ACHN (cell line): ENCODE data around the gene SH3PXD2A.
A peak's percentile ranks its signal among the peaks of the same experiment; 100 is the strongest.
"Not testable (repeated sequence)": the region's sequence is repeated elsewhere in the genome, so short reads cannot be mapped to it uniquely, and the experiment has no call there.

Experiments
- DNase-seq: peaks from one replicate; pipeline ENCODE4 v3.0.0-alpha.2; 2015
- in situ Hi-C: cut with HindIII; loops from 2 replicates; pipeline ENCODE4 v1.10.0; 2017; ENCODE audit warnings: low sequenced_read_pairs, low pct_ligation_motif_present, low pct_unique_long_range_greater_than_20kb

SH3PXD2A gene

GRCh38 chr10:103853428-103854264, 1.7 kb downstream of the SH3PXD2A start:
- no peak for DNase-seq
- in situ Hi-C loops = loop anchor here (25.0 kb wide), 1 partner anchor 141 kb away; no protein-coding TSS in a partner anchor

GRCh38 chr10:103852856-103853255, 2.5 kb downstream of the SH3PXD2A start:
- in situ Hi-C loops = loop anchor here (25.0 kb wide), 1 partner anchor 141 kb away; no protein-coding TSS in a partner anchor
- no peak for DNase-seq

DNA sequence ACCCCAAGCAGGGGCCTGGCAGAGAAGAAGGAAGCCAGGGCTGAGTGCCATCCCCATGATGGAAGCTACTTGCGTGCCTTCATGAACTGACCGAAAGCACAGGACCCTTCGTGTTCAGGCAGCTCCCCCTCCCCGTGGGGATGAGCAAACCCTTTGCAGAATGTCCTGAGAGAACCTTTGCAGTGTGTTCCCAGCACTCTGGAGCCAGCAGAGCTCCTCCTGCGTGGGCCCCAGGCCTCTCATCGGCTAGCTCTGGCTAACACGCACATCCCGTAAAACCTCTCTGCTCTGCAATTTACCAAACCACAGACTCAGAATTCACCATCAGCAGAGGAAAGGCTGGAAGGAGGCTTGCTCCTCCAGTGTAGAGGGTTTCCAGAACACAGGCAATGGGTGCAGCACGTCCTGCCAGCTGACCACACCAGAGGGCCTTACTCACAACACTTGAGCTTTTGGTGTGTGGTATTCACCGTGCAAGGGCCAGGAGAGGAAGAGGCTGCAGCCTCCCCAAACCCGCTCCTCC, 3.1 kb downstream of the SH3PXD2A start:
- in situ Hi-C loops = loop anchor here (25.0 kb wide), 1 partner anchor 140 kb away; no protein-coding TSS in a partner anchor

DNA sequence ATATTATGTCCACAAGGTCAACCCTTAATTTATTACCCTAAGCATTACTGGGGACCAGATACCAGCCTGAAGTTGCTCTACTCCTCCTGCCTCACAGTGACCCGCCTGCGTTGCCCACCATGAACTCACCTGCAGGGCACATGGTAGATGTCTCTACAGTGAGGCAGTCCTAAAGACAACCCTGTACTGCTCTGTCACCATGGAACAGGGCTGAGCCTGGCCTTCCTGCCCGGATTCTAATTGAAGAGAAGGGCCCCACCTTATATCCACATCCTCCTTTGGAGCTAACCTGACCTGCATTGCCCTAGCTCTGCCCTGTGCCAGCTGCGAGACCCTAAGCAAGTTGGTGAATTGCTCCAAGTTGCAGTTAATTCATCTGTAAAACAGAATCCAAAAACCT, 4.1 kb downstream of the SH3PXD2A start:
- in situ Hi-C loops = loop anchor here (25.0 kb wide), 1 partner anchor 139 kb away; no protein-coding TSS in a partner anchor
- DNase-seq = no peak

More for the DNA sequence above, 3.1 kb downstream of the SH3PXD2A start:
- DNase-seq = no peak

GRCh38 chr10:103850572-103850895, 4.8 kb downstream of the SH3PXD2A start:
- in situ Hi-C loops = loop anchor here (25.0 kb wide), 1 partner anchor 138 kb away; no protein-coding TSS in a partner anchor
- DNase-seq = no peak

DNA sequence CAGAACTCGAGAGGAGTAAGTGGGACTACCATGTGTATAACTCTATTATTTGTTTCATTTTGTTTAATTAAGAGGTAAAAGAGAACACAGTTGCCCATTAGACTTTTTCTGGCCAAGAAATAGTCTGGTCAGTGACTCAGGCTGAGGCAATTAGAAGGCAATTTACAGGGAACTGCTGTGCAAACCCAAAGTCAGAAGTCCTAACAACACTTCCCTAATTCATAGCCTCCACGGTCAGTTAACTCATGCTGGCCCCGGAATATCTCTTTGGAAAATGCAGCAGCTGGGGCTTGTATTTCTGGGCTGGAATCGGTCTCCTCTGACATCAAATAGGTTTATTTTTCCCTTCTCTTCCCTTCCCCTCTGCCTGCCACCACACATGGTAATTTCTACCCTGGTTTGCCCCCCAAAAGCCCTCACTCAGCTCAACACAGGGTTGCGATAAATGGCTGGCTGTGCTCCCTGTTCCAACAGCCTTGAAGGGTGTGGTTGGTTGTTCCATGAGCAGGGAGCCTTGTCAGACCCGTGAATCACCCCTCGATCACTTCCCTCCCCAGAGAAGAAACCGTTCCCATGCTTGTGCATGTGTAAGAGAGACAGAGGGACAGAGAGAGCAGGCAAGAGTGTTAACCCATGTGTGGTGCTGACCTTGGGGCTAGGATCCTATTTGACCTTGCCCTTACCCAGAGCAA, 5.3 kb downstream of the SH3PXD2A start:
- in situ Hi-C loops = loop anchor here (25.0 kb wide), 1 partner anchor 138 kb away; no protein-coding TSS in a partner anchor
- peak; percentile 28 for DNase-seq

DNA sequence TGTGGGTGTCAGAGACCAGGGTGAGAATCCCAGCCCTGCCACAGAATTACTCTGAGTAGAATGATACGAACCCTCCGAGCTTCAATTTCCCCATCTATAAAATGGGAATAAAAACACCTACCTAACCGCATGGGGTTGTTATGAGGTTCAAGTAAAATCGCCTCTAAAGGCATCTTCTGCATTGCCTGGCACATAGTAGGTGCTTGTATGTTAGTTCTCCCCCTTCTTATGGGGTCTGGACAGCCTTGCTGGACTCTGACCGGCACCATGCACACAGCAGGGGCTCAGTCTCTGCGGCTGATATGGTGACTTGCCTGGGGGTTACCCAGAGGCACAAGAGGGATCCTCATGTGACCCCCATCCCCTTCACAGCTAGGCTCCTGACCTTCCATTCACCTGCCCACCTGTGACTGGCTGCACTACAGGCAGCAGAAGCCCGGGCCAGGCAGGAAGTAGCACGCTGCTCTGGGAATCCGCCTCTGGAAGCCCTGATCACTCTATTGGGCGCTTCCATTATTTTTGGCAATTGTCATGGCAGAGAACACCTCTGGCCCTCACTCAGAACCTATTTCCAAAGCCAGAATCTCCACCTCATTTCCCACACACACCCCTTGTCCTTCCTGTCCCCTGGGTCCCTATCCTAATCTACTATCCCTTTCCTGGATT, 6.0 kb downstream of the SH3PXD2A start:
- in situ Hi-C loops = no loop called here

GRCh38 chr10:103847909-103848468, 7.4 kb downstream of the SH3PXD2A start:
- in situ Hi-C loops = no loop called here
- no peak for DNase-seq

More for the DNA sequence above, 6.0 kb downstream of the SH3PXD2A start:
- no peak for DNase-seq

DNA sequence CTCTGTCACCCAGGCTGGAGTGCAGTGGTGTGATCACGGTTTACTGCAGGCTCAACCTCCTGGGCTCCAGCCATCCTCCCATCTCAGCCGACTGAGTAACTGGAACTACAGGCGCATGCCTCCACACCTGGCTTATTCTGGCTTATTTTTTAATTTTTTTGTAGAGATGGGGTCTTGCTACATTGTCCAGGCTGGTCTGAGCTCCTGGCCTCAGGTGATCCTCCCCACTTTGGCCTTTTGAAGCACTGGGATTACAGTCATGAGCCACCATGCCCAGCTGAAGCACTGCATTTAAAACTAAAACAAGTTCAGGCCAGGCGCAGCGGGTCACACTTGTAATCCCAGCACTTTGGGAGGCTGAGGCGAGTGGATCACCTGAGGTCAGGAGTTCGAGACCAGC, 8.0 kb downstream of the SH3PXD2A start:
- in situ Hi-C loops = no loop called here
- no peak for DNase-seq

- DNase-seq = no peak
Measured at GRCh38 chr10:103845972-103846371, 9.4 kb downstream of the SH3PXD2A start.

DNA sequence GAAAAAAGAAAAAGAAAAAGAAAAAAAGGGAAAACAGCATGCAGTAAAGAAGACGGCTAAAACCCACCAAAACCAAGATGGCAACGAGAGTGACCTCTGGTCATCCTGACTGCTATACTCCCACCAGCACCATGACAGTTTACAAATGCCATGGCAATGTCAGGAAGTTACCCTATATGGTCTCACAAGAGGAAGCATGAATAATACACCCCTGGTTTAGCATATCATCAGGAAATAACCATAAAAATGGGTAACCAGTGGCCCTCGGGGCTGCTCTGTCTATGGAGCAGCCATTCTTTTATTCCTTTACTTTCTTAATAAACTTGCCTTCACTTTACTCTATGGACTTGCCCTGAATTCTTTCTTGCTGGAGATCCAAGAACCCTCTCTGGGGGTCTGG, 10.0 kb downstream of the SH3PXD2A start:
- in situ Hi-C loops, DNase-seq: not testable (repeated sequence)

More at GRCh38 chr10:103845972-103846371, 9.4 kb downstream of the SH3PXD2A start:
- in situ Hi-C loops = no loop called here

GRCh38 chr10:103843854-103844570, 11.4 kb downstream of the SH3PXD2A start:
- in situ Hi-C loops = no loop called here
- DNase-seq = no peak

DNA sequence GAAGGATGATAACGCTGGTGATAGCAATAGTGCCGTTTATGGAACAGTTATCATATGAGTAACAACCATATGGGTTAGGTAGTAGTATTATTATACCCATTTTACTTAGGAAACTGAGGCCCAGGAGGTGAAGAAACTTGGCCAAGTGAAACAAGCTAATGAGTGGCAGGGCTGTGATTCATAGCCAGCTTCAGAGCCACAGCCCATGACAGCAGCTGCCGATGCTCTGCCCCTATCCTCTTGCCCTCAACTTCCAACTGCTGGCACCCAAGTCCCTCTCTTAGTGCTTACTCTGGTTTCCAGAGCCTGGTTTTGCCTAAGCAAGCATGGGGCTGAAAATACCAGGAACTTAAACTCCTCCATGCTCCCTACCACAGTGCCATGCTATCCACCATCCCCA, 12.3 kb downstream of the SH3PXD2A start:
- in situ Hi-C loops = no loop called here
- no peak for DNase-seq

DNA sequence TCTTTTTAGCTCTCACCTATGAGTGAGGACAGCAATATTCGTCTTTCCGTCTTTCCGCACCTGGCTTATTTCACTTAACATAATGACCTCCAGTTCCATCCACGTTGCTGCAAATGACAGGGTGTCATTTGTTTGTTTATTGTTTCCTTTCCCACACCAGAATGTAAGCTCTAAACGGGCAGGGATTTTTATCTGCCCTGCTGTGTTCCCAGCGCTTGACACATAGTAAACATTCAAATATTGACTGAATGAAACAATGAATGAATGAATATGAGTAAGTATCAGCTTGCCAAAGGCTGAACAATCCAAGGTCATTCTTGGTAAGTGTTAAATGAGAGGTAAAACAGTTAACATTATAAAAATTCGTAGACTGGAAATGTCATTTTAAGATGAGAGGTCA, 12.8 kb downstream of the SH3PXD2A start:
- DNase-seq = no peak
- in situ Hi-C loops = no loop called here

- in situ Hi-C loops = no loop called here
- DNase-seq = no peak
Measured at GRCh38 chr10:103841519-103841918, 13.9 kb downstream of the SH3PXD2A start.

DNA sequence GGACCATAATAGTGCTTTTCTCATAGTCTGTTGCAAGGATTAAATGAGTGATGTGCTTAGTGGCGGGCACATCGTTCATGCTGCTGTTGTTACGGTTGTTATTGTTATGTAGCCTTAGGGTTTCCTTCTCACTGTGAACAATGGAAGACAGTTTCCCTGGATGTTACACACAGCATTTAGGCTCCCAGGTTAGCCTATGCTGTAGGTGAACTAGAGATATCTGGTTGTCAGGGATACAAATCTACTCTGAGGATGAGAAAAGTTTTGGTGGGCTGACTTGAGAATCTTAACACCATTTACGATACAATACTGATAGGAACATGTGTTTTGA, 14.7 kb downstream of the SH3PXD2A start:
- DNase-seq = no peak
- in situ Hi-C loops = no loop called here

DNA sequence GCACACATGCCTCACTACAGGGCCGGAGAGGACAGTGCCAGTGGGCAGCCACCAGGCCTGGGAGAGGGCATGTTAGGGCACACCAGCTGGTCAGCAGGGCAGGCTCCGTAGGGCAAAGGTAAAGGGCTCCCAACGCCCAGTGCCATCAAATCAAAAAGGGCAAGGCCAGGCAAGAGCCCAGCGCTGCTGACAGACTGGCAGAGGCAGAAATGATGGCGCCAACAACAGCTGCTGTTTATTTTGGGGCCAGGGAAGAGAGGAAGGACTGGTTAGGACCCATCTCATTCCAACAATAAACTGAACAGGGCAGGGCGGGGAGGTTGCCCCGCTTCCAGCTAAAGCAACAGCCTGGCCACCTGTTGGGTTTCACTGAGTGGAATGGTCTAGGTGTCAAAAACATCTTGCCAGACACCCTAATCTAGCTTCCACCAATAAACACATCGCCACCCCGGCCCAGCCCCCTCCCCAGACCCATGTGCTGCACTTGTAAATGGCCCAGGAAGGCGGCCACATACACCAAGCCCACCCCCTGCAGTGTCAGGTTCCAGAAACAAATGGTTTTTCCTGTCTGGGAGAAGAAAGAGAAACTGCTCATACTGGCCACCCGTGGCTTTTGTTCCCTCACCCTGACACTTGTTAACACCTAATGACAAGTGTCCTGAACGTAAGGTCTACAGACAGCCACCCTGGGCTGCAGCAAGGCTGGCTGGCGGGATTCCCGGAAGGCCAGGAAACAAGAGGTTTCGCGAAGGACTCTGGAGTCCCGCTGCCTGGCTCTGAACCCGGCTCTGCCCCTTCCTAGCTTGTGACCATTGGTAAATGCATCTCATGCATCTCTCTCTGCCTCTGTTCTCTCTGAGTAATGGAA, 15.3 kb downstream of the SH3PXD2A start:
- DNase-seq = no peak

More for the DNA sequence above, 15.3 kb downstream of the SH3PXD2A start:
- in situ Hi-C loops = no loop called here
